Measurements from ENCODE around the gene WDR82.

The WDR82 gene

GRCh38 chr3:52278510-52279069 lies at the start of gene WDR82:
Gene WDR82, minus strand, starts transcription at chr3:52278649. Its CDS starts 288 bp downstream, at chr3:52278361.
- peak; percentile 88 for DNase-seq (ENCODE audit: low spot score)

- no peak for DNase-seq (ENCODE audit: low spot score)
Observed at GRCh38 chr3:52327486-52328290, 49.2 kb upstream of the WDR82 start.

- no peak for DNase-seq (ENCODE audit: low spot score)
Observed at GRCh38 chr3:52326976-52327375, 48.5 kb upstream of the WDR82 start.

- DNase-seq (ENCODE audit: low spot score): no peak
Observed at GRCh38 chr3:52325686-52326085, 47.2 kb upstream of the WDR82 start.

GRCh38 chr3:52324676-52325075 lies 46.2 kb upstream of the WDR82 start:
- DNase-seq (ENCODE audit: low spot score): no peak

GRCh38 chr3:52323526-52324295 lies 45.3 kb upstream of the WDR82 start:
- DNase-seq (ENCODE audit: low spot score): peak; percentile 47

- DNase-seq (ENCODE audit: low spot score): no peak
Observed at GRCh38 chr3:52322466-52322865, 44.0 kb upstream of the WDR82 start.

GRCh38 chr3:52321481-52321880 lies 43.0 kb upstream of the WDR82 start:
- no peak for DNase-seq (ENCODE audit: low spot score)

GRCh38 chr3:52319921-52320595 lies 41.6 kb upstream of the WDR82 start:
- no peak for DNase-seq (ENCODE audit: low spot score)

GRCh38 chr3:52318186-52318816 lies 39.9 kb upstream of the WDR82 start:
- DNase-seq (ENCODE audit: low spot score): no peak

- DNase-seq (ENCODE audit: low spot score): no peak
Observed at GRCh38 chr3:52317208-52318000, 39.0 kb upstream of the WDR82 start.

GRCh38 chr3:52315977-52316764 lies 37.7 kb upstream of the WDR82 start, which contains the start of gene DNAH1:
Gene DNAH1, plus strand, starts transcription at chr3:52316319. Its CDS starts 6,124 bp downstream, at chr3:52322443.
- DNase-seq (ENCODE audit: low spot score): no peak

GRCh38 chr3:52315006-52315405 lies 36.6 kb upstream of the WDR82 start:
- DNase-seq (ENCODE audit: low spot score): no peak

- no peak for DNase-seq (ENCODE audit: low spot score)
Observed at GRCh38 chr3:52314489-52314888, 36.0 kb upstream of the WDR82 start.

- no peak for DNase-seq (ENCODE audit: low spot score)
Observed at GRCh38 chr3:52313774-52314188, 35.3 kb upstream of the WDR82 start.

GRCh38 chr3:52313188-52313773 lies 34.8 kb upstream of the WDR82 start:
- DNase-seq (ENCODE audit: low spot score): no peak

GRCh38 chr3:52311576-52312119 lies 33.2 kb upstream of the WDR82 start:
- no peak for DNase-seq (ENCODE audit: low spot score)

GRCh38 chr3:52310861-52311575 lies 32.6 kb upstream of the WDR82 start:
- no peak for DNase-seq (ENCODE audit: low spot score)

- DNase-seq (ENCODE audit: low spot score): no peak
Observed at GRCh38 chr3:52308308-52308707, 29.9 kb upstream of the WDR82 start.
